GM21360 (cell line): Measurements from ENCODE around the gene DCAF8.

Experiments used
- ATAC-seq: cut with Tn5 transposase; IDR thresholded peaks from one replicate; pipeline ENCODE4 v1.9.1; 2021; ENCODE audit warnings: mild to moderate bottlenecking, moderate library complexity; ENCODE audit not compliant: unreplicated experiment

The DCAF8 gene

DNA sequence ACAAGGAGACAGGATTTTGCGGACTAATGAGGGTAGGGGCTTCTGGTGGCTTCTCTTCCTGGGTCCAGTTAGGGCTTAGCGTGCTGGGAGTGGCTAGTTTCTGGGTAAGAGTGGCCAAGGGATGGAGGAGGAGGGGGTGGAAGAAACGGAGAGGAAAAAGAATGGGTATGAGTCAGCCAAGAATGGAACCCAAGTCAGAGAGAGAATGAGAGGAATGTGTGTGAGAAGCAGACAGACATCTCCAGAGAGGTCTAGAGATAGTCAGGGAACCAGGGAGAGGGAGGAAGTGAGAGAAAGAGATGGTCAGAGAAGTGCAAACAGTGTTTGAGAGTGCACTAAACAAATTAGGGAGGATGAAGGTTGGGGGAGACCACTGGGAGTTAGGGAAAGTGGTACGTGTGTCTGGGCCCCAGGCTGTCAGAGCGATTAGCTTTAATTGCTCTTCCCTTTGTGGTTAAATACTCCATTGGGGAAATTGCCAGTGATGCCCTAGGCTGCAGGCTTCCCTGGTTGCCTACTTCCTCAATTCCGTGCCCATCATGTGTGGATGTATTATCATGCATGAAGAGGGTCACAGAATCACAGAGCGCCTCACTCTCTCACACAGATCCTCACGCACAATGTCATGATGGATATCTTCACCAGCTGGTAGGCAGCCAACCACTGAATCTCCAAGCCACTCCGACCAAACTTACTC, 55.8 kb downstream of the DCAF8 start:
- no peak for ATAC-seq

DNA sequence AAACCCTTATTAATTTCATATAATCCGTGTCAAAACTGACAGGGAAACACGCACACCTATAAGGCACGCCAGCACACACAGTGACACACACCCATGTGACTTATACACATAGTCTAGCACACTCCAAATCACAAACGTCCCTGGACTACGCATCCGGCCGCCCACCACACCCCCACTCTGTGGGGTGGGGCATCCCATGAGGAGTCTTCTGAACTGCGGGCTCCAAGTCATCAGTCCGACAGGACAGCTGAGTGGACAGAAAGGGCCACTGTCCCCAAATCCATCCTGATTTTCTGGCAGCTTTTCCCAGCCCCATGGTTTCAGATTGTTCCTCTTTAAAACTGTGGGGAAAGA, 56.3 kb downstream of the DCAF8 start:
- peak; percentile 35 for ATAC-seq

DNA sequence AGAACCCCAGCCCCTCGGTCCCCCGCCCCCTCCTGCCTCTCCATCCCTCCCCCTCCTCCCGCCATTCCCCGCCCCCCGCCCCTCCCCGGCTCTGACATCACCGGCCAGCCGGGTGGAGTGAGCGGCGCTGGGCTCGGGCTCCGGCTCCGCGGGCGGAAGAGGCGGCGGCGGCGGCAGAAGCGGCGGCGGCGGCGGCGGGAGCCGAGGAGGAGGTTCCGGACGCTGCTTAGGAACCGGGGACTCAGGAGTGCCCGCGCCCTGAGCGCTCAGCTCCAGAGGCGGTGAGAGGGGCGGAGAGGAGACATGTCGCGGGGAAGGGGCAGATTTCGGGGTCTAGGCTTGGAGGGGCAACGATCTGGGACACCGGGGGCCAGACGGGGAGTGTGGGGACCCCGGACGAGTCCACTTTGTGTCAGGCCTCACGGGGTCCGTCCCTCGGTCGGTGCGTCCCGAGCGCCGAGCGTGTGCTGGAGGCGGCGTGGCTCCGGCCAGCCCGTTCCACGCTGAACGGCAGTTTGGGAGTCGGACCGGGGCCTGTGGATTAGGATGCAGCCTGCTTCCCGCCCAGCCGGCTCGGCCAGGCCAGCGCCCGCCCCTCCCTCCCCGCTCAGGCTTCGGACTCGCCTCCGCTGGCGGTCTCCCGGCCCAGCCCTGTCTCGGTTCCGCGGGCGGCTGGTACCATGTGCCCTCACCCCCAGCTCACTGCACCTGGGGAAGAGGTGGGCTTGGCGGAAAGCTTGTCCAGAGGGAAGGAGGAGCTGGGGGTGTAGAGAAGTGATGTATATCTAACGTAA, 56.9 kb downstream of the DCAF8 start, which contains the start of gene PEA15:
Gene PEA15 (plus strand): TSS at position 143 of the 794 bp plus-strand sequence. CDS start 6,161 bp downstream, outside the sequence.
- peak; percentile 26 for ATAC-seq

DNA sequence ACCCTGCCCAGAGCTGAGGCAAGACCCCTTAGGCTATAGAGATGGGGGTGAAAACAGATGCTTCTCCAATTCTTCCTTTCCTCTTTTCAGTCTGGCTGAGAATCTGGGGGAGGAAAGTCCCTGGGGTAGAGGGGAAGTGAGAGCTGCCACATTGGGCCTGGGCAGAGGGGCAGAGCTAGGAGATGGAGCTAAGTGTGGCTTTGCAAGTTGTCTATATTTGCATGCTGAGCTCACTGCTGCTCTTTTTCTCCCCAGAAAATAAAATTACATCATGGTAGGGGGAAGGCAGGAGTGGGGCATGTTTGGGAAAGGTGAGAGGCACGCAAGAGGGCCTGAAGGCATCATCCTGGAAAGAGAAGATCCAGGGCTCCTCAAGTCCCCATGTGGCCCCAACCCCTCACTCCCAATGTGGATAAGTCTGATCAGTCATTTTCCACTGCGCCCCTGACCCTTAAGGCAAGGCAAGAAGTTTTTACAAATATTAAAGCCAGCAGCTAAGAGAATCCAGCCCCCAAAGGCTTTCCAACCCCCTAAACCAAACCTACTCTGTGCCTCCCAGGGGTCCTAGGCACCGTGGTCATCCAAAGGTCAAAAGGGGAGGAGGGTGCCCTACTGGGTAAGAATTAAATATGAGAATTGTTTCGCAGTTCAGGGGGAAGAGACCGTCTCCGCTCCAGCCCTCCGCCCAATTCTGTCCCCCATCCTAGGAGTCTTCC, 57.7 kb downstream of the DCAF8 start:
- ATAC-seq: peak; percentile 49

DNA sequence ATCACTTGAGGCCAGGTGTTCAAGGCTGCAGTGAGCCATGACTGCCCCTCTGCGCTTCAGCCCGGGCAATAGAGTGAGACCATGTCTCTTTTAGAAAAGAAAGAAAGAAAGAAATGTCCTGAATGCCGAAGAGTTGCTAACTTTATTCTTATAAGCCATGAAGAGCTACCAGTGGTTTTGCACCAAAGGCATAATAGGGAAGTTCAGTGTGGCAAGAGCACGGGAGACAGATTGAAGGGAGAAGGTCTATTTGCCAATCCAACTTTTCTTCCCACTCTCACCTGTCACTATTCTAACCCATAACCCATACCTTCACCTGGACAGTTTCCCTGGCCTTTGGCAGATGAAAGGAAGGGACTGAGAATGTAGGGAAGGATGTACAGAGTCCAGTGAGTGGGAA, 61.6 kb downstream of the DCAF8 start:
- ATAC-seq: no peak

DNA sequence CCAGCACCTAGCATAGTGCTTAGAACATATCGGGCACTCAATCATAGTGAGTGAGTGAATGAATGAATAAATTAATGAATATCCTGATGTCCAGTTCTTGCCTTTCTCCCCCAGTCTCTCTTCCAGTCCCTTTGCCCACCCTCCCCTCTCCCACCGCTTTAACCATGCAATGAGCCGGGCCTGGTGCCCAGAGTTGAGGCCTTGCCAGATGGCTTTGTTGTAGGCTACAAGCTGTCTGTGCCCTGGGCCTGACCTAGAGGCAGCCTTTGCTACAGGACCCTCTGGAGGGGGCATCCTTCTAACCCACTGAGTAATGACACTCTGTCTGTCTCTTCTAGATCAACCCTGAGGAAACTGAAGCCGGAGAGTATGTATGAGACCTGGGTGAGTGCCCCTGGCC, 65.1 kb downstream of the DCAF8 start:
- ATAC-seq: no peak

- ATAC-seq: no peak
Observed at GRCh38 chr1:160196143-160196542, 66.2 kb downstream of the DCAF8 start.

DNA sequence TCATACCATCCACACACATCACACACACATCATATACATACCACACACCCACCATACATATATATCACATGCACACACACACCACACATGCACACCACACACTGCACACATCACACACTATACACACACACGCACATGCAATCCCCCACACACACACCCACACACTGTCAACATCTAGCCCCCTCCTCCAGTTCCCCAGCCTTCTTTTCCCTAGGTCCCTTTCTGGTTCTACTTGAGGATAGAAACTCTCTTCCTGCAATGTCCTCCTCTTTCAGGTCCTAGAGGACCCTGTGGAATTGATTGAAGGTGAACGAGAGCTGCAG, 67.7 kb downstream of the DCAF8 start:
- no peak for ATAC-seq

DNA sequence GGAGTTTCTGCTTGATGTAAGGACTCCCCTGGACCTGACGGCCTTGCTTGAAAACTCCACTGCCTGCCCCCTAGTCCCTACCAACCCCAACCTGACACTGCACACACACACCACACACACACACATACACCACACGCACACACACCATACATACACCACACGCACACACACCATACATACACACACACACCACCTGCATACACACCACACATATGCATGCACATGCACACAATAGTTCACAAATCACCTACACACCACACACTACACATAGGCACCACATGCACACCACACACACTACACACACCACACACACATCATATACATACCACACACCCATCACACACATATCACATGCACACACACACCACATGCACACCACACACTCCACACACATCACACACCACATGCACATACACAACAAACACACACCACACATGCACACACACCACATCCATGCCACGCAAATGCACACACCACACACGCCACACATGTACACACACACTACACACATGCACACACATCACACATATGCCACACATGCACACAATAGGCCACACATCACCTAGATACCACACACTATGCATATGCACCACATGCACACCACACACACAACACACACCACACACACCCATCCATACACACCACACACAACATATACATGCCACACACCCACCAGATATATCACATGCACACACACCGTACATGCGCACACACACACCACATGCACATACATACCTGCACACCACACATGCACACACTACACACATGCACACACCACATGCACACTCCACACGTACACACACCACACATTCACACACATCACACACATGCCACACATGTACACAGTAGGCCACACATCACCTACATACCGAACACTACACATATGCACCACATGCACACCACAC, 68.3 kb downstream of the DCAF8 start:
- ATAC-seq: no peak

DNA sequence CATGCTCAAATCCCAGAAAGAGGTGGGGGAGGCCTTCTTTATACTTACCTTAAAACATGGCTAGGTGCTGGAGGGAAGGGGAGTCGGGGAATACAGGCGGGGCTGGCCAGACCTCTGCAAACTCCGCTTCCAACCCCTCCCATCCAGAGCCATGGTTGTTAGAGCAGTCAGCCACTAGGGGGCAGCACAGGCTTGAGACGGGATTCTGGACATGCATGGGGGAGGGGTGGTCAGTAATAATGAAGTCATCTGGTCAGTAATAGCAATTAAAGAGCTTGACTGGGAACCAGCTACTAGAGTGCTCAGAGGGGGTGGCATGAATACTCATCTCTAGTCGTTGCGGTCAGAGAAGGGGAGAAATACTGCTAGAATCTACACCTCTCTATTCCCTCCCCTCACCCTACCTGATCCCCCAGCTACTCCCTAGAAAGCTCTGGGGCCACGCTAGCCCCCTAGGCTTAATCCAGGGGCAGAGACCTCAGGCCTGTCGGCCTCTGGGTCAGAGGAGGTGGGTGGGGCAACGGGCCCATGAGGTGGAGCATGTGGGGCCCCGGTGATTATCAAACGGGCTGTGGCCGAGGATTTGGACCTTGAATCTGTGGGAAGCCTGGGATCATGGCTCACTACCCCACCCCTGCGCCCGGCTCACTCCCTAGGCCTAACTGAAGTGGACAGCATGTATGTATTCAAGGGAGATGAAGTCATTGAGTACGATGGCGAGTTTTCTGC, 69.1 kb downstream of the DCAF8 start:
- ATAC-seq: peak; percentile 61

- ATAC-seq: no peak
Observed at GRCh38 chr1:160192234-160192633, 70.1 kb downstream of the DCAF8 start.

- no peak for ATAC-seq
Observed at GRCh38 chr1:160191756-160192155, 70.6 kb downstream of the DCAF8 start.

DNA sequence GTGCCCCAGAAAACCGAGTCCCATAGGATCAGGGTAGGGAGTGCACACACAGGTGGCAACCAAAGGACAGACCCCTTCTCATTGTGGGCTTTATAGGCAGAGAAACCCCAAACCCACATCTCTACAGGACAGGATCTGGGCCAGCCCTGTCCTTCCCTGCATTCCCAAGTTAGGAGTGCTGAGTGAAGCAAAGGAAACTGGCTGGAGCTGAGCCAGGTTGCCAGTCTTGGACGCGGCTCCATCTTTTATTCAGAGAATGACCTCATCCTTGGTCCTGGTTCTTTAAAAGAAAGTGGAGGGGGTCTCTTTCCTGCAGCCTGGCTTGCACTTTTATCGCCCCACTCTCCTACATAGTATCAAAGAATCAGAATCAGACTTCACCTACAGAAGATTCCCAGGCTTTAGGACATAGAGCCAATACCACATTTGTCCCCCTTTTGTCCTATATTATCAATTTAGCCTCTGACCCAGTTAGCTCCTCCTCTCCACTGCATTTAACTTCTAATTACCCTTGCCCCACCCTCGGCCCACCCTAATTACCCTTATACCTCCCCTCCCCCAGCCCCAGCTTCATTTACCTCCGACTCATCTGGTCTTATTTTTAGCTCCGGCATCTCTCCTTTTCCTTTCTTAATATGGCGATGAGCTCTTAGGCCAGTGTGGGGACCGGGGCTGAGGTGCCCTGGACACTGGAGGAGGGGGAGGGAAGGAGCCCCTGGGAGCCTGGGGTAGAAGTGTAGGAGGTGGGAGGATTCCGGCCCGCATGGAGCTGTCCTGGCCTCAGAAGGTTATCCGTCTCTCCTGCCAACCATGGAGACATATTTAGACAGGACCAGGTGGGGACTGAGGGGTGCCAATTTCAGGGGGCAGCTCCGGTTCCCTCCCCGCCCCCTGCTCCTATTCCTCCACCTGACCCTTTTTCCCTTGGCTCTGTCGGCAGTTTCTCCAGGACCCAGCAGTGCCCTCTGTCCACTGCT, 72.4 kb downstream of the DCAF8 start, which contains the start of gene CASQ1:
Gene CASQ1 (plus strand): TSS at position 927 of the 977 bp plus-strand sequence. CDS start 177 bp downstream, outside the sequence.
- ATAC-seq: no peak

- no peak for ATAC-seq
Observed at GRCh38 chr1:160188341-160188740, 74.0 kb downstream of the DCAF8 start.

GRCh38 chr1:160187407-160187806, 74.9 kb downstream of the DCAF8 start:
- ATAC-seq: no peak

GRCh38 chr1:160186729-160187128, 75.6 kb downstream of the DCAF8 start:
- no peak for ATAC-seq

DNA sequence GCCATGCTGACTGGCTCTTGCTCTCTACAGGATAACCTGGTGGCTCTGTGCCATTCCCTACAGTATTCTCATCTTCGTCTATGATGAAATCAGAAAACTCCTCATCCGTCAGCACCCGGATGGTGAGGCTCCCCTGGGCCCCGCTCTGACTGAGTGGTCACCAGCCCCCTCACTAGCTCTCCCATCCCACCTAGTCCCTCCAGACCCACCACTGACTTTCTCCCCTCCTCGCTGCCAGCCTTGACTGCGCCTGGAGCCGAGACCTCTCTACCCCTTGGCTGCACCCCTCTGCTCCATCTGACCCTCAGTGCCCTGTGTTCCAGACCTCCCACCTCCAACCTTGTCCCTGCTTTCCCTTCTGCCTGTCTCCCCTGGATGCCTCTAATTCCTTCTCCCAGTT, 76.1 kb downstream of the DCAF8 start:
- no peak for ATAC-seq

DNA sequence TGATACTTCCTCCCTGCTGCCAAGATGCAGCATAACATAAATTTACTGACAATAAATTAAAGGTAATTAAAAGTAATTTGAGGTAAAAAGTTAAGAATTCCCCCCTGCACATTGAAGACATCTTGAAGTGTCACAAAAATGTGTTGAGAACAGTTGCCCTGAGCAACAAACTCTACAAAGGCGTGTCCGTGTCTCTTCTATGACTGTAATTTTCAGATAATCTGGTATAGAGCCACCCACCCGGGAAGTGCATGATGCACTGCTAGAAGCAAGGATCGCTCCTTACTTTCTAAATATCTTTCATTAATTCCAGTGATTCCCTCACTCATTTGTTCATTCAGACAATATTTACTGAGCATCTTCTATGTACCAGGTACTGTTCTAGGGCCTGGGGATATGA, 83.0 kb downstream of the DCAF8 start:
- no peak for ATAC-seq

DNA sequence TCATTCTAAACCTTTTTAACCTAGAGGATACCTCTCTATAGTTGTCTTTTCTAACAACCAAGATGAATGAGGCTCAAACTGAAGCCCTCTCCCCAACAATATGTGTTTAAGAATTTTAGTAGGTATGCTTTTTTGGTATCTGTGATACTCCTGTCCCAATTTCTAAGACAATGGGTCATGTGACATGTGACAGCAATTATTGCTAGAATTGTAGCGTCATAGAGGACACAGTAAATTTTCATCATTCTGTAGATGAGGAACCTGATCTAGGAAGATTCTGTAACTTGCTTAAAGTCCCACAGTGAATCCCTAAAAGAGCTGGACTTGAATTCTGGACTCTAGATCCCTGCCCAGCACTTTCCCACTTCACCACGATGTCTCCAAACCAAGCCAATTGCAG, 83.6 kb downstream of the DCAF8 start:
- no peak for ATAC-seq
